Stimulated activated CD8-positive, alpha-beta memory T cell treated with anti-CD3 and anti-CD28 coated beads, Interleukin-15, amount 100 ng/mL, for 1 hour (primary cell): ENCODE measurements around the gene NPC1.
"Not testable (repeated sequence)": the region's sequence is repeated elsewhere in the genome, so short reads cannot be mapped to it uniquely, and the experiment has no call there.

Experiments used
- DNase-seq: peaks from one replicate; pipeline ENCODE4 v3.0.0-alpha.2; 2020; ENCODE audit warnings: low read depth

NPC1 gene

GRCh38 chr18:23609390-23610023 lies 23.2 kb upstream of the NPC1 start:
- no peak for DNase-seq

- no peak for DNase-seq
These were observed 21.9 kb upstream of the NPC1 start for GRCh38 chr18:23608211-23608610.

GRCh38 chr18:23605941-23606340 lies 19.6 kb upstream of the NPC1 start:
- no peak for DNase-seq

GRCh38 chr18:23599809-23600208 lies 13.5 kb upstream of the NPC1 start:
- DNase-seq, result no peak

GRCh38 chr18:23596183-23596582 lies 9.9 kb upstream of the NPC1 start:
- no peak for DNase-seq

- DNase-seq, result no peak
These were observed 9.3 kb upstream of the NPC1 start for GRCh38 chr18:23595591-23595990.

- DNase-seq, result no peak
These were observed 7.4 kb upstream of the NPC1 start for GRCh38 chr18:23593720-23594119.

GRCh38 chr18:23592911-23593310 lies 6.6 kb upstream of the NPC1 start:
- no peak for DNase-seq

- DNase-seq, result no peak
These were observed 4.7 kb upstream of the NPC1 start for GRCh38 chr18:23591011-23591410.

GRCh38 chr18:23588836-23589560 lies 2.7 kb upstream of the NPC1 start:
- no peak for DNase-seq

GRCh38 chr18:23587220-23587642 lies 925 bp upstream of the NPC1 start:
- no peak for DNase-seq

GRCh38 chr18:23585897-23586248 lies 433 bp downstream of the NPC1 start:
- DNase-seq, result no peak

- no peak for DNase-seq
These were observed 1.1 kb downstream of the NPC1 start for GRCh38 chr18:23585007-23585871.

GRCh38 chr18:23584019-23584983 lies 2.0 kb downstream of the NPC1 start:
- no peak for DNase-seq

- DNase-seq, result no peak
These were observed 3.0 kb downstream of the NPC1 start for GRCh38 chr18:23583071-23583865.

GRCh38 chr18:23580677-23581367 lies 5.5 kb downstream of the NPC1 start:
- DNase-seq, result no peak

GRCh38 chr18:23578891-23579653 lies 7.2 kb downstream of the NPC1 start:
- DNase-seq, result no peak

GRCh38 chr18:23578067-23578701 lies 8.1 kb downstream of the NPC1 start:
- no peak for DNase-seq

- DNase-seq, result not testable (repeated sequence)
These were observed 8.8 kb downstream of the NPC1 start for GRCh38 chr18:23577521-23577920.
